ENCODE results near the gene KCNJ14. TPM values are rescaled to one million over a fixed set of nuclear protein-coding genes. Genes with fewer than 3 reads are reported as not detected.
"Not testable (repeated sequence)": the region's sequence is repeated elsewhere in the genome, so short reads cannot be mapped to it uniquely, and the experiment has no call there.

KCNJ14 gene
- total RNA-seq, 2 donors from 2014 or later, result 0.26 to 0.31 TPM

- Histone ChIP-seq H3K4me3 (no peak overlapping the region), H3K9me3 (no peaks in the 10 kb centered on the region), H3K27me3 (no peaks in the 10 kb centered on the region), H3K36me3 (no peaks in the 10 kb centered on the region), H3K4me1 (peaks cover 0 to 39% of the 10 kb centered on the region in 2 donors), H3K27ac (peak overlapping the region; percentile 70 to 94)
- TF ChIP-seq CTCF (IDR thresholded peaks at IDR 0.05), result no peak
- no peak for DNase-seq (ENCODE audit: low spot score)
These were observed 32.6 kb downstream of the KCNJ14 start for GRCh38 chr19:48487948-48488347.

- peaks cover 0 to 39% of the 10 kb centered on the region in 2 donors for H3K4me1 ChIP-seq
- not testable (repeated sequence) for H3K4me3 ChIP-seq; DNase-seq (ENCODE audit: low spot score); H3K27me3 ChIP-seq; H3K9me3 ChIP-seq; H3K36me3 ChIP-seq
- peak overlapping the region; percentile 70 to 94 for H3K27ac ChIP-seq
These were observed 33.1 kb downstream of the KCNJ14 start for GRCh38 chr19:48488478-48488877.

GRCh38 chr19:48489608-48490216, 34.3 kb downstream of the KCNJ14 start:
- Histone ChIP-seq H3K27me3 (no peaks in the 10 kb centered on the region), H3K4me1 (peaks cover 0 to 45% of the 10 kb centered on the region in 2 donors)
- no peak for DNase-seq (ENCODE audit: low spot score)

GRCh38 chr19:48490981-48491792, 35.8 kb downstream of the KCNJ14 start:
- H3K4me1 ChIP-seq, result peaks cover 0 to 45% of the 10 kb centered on the region in 2 donors

More at GRCh38 chr19:48489608-48490216, 34.3 kb downstream of the KCNJ14 start:
- no peak overlapping the region for H3K4me3 ChIP-seq
- no peaks in the 10 kb centered on the region for H3K9me3 ChIP-seq
- H3K36me3 ChIP-seq, result no peaks in the 10 kb centered on the region
- TF ChIP-seq CTCF (IDR thresholded peaks at IDR 0.05), result peak; percentile 90 to 97
- H3K27ac ChIP-seq, result no peak overlapping the region

GRCh38 chr19:48491793-48492123, 36.4 kb downstream of the KCNJ14 start:
- H3K27me3 ChIP-seq, result no peaks in the 10 kb centered on the region
- no peak overlapping the region for H3K4me3 ChIP-seq
- peak overlapping the region in 1 of 2 donors; percentile 15 for H3K27ac ChIP-seq
- no peaks in the 10 kb centered on the region for H3K9me3 ChIP-seq
- TF ChIP-seq CTCF (IDR thresholded peaks at IDR 0.05), result no peak
- no peak for DNase-seq (ENCODE audit: low spot score)
- H3K4me1 ChIP-seq, result peaks cover 0 to 45% of the 10 kb centered on the region in 2 donors
- no peaks in the 10 kb centered on the region for H3K36me3 ChIP-seq

More at GRCh38 chr19:48490981-48491792, 35.8 kb downstream of the KCNJ14 start:
- TF ChIP-seq CTCF (IDR thresholded peaks at IDR 0.05), result no peak
- peak overlapping the region in 1 of 2 donors; percentile 15 for H3K27ac ChIP-seq
- DNase-seq (ENCODE audit: low spot score), result no peak
- H3K9me3 ChIP-seq, result no peaks in the 10 kb centered on the region
- H3K4me3 ChIP-seq, result peak overlapping the region in 1 of 2 donors; percentile 21
- no peaks in the 10 kb centered on the region for H3K27me3 ChIP-seq
- H3K36me3 ChIP-seq, result no peaks in the 10 kb centered on the region

- Histone ChIP-seq H3K27ac (peak overlapping the region; percentile 67 to 71), H3K9me3 (no peaks in the 10 kb centered on the region), H3K4me3 (peak overlapping the region; percentile 43 to 55), H3K36me3 (no peaks in the 10 kb centered on the region), H3K4me1 (peaks cover 0 to 37% of the 10 kb centered on the region in 2 donors), H3K27me3 (no peaks in the 10 kb centered on the region)
- TF ChIP-seq CTCF (IDR thresholded peaks at IDR 0.05), result no peak
- DNase-seq (ENCODE audit: low spot score), result peak; percentile 96
These were observed 37.7 kb downstream of the KCNJ14 start for GRCh38 chr19:48492925-48493717.
